ENCODE measurements around the gene DYNC2H1. TPM values are rescaled to one million over a fixed set of nuclear protein-coding genes. Genes with fewer than 3 reads are reported as not detected.
A peak's percentile ranks its signal among the peaks of the same experiment; 100 is the strongest.

Gene DYNC2H1
- polyA plus RNA-seq, 2 donors: 4.5 to 6.0 TPM

- no peaks in the 10 kb centered on the region for H3K36me3 ChIP-seq (ENCODE audit: control insufficient read depth in 2 of 2, insufficient read depth in 2 of 2, low read length in 1 of 2)
- H3K27ac ChIP-seq (ENCODE audit: low read depth in 2 of 2, low read length in 1 of 2): no peak overlapping the region
- 87 to 90% methylated on average over 1 of the region's 1 CpG for WGBS, 2 donors
- H3K27me3 ChIP-seq (ENCODE audit: control insufficient read depth in 1 of 2, insufficient read depth in 2 of 2, low read length in 2 of 2): no peaks in the 10 kb centered on the region
- no peak overlapping the region for H3K4me3 ChIP-seq (ENCODE audit: low read depth in 1 of 2, low read length in 2 of 2)
- H3K9me3 ChIP-seq (ENCODE audit: control insufficient read depth in 2 of 2, insufficient read depth in 1 of 2, low read depth in 1 of 2, low read length in 1 of 2): no peaks in the 10 kb centered on the region
- H3K4me1 ChIP-seq (ENCODE audit: control insufficient read depth in 2 of 2, insufficient read depth in 2 of 2, low read length in 1 of 2): no peaks in the 10 kb centered on the region
Observed at GRCh38 chr11:103085758-103086365, 23.4 kb upstream of the DYNC2H1 start.

- no peaks in the 10 kb centered on the region for H3K9me3 ChIP-seq (ENCODE audit: control insufficient read depth in 2 of 2, insufficient read depth in 1 of 2, low read depth in 1 of 2, low read length in 1 of 2)
- H3K4me1 ChIP-seq (ENCODE audit: control insufficient read depth in 2 of 2, insufficient read depth in 2 of 2, low read length in 1 of 2): no peaks in the 10 kb centered on the region
- H3K27ac ChIP-seq (ENCODE audit: low read depth in 2 of 2, low read length in 1 of 2): no peak overlapping the region
- no peaks in the 10 kb centered on the region for H3K36me3 ChIP-seq (ENCODE audit: control insufficient read depth in 2 of 2, insufficient read depth in 2 of 2, low read length in 1 of 2)
- no peaks in the 10 kb centered on the region for H3K27me3 ChIP-seq (ENCODE audit: control insufficient read depth in 1 of 2, insufficient read depth in 2 of 2, low read length in 2 of 2)
- H3K4me3 ChIP-seq (ENCODE audit: low read depth in 1 of 2, low read length in 2 of 2): no peak overlapping the region
Observed at GRCh38 chr11:103086461-103086860, 22.8 kb upstream of the DYNC2H1 start.

- Histone ChIP-seq H3K27ac (ENCODE audit: low read depth in 2 of 2, low read length in 1 of 2) (peak overlapping the region; percentile 80 to 92), H3K9me3 (ENCODE audit: control insufficient read depth in 2 of 2, insufficient read depth in 1 of 2, low read depth in 1 of 2, low read length in 1 of 2) (no peaks in the 10 kb centered on the region), H3K4me3 (ENCODE audit: low read depth in 1 of 2, low read length in 2 of 2) (peak overlapping the region; percentile 83 to 92), H3K27me3 (ENCODE audit: control insufficient read depth in 1 of 2, insufficient read depth in 2 of 2, low read length in 2 of 2) (no peaks in the 10 kb centered on the region), H3K4me1 (ENCODE audit: control insufficient read depth in 2 of 2, insufficient read depth in 2 of 2, low read length in 1 of 2) (peaks cover 0 to 3% of the 10 kb centered on the region in 2 donors), H3K36me3 (ENCODE audit: control insufficient read depth in 2 of 2, insufficient read depth in 2 of 2, low read length in 1 of 2) (no peaks in the 10 kb centered on the region)
- WGBS, 2 donors: 1% methylated on average over 26 of the region's 26 CpGs
Observed at GRCh38 chr11:103091064-103091800, 18.0 kb upstream of the DYNC2H1 start.

DNA sequence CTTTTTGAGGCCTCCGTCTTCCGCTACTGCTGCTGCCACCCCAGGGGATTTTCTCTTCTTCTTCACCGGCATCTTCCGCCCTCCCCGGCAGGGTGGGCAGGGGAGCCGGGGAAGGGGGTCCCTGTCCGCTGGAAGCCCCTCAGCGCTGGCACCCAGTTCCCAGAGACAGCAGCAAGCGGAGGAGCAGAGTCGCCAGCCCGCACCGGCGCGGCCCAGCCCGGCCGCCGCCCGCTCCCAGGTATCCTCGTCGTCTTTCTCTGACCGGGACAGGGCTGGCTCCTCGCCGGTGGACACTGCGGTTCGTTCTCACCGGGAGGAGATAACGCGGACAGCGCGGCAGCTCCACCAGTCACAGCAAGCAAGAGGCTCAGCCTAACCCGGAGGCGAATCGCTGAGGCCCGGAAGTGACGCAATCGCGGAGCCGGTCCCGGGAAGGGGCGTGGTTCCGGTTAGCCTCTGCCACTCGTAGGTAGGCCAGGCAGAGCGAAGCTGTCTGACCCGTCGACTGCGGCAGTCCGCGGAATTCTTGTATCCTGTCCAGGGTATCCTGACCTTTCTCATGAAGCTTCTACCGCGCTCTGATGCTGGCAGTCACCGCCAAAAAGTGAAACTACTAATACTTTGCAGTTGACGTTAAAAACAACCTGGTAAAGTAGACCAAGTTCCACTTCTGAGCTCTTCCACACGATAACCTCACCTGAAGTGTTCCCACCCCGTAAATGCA is 17.3 kb upstream of the DYNC2H1 start, which contains the start of gene DCUN1D5:
Gene DCUN1D5, minus strand, starts transcription at position 360 of the 724 bp plus-strand sequence. Its CDS starts 288 bp downstream, at position 72.
- H3K27ac ChIP-seq (ENCODE audit: low read depth in 2 of 2, low read length in 1 of 2): peak within 1 kb of the TSS; percentile 80 to 92
- WGBS, 2 donors: 0 to 1% methylated on average over 42 to 54 of the region's 54 CpGs

DNA sequence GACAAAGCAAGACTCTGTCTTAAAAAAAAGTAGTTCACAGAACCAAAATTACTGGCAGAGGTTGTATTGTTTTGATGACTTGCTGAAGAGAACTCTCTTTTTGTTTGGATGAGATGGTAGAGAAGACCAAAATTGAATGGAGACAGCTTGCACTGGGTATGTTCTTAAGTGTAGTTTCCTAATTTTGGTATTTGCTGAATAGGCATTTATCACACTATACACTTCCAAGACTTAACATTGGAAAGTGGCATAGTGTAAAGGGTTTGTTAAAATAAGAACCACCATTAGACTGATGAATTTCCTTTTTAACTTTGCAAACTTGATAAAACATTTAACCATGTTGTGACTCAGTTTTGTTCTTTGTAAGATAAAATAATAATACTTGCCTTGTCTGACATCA is 11.9 kb upstream of the DYNC2H1 start:
- Histone ChIP-seq H3K4me3 (ENCODE audit: low read depth in 1 of 2, low read length in 2 of 2) (no peak overlapping the region), H3K4me1 (ENCODE audit: control insufficient read depth in 2 of 2, insufficient read depth in 2 of 2, low read length in 1 of 2) (peaks cover 0 to 3% of the 10 kb centered on the region in 2 donors), H3K27ac (ENCODE audit: low read depth in 2 of 2, low read length in 1 of 2) (no peak overlapping the region), H3K9me3 (ENCODE audit: control insufficient read depth in 2 of 2, insufficient read depth in 1 of 2, low read depth in 1 of 2, low read length in 1 of 2) (no peaks in the 10 kb centered on the region), H3K36me3 (ENCODE audit: control insufficient read depth in 2 of 2, insufficient read depth in 2 of 2, low read length in 1 of 2) (no peaks in the 10 kb centered on the region), H3K27me3 (ENCODE audit: control insufficient read depth in 1 of 2, insufficient read depth in 2 of 2, low read length in 2 of 2) (no peaks in the 10 kb centered on the region)

More for the DNA sequence above, 17.3 kb upstream of the DYNC2H1 start, which contains the start of gene DCUN1D5:
- Histone ChIP-seq H3K9me3 (ENCODE audit: control insufficient read depth in 2 of 2, insufficient read depth in 1 of 2, low read depth in 1 of 2, low read length in 1 of 2) (no peaks in the 10 kb centered on the region), H3K36me3 (ENCODE audit: control insufficient read depth in 2 of 2, insufficient read depth in 2 of 2, low read length in 1 of 2) (no peaks in the 10 kb centered on the region), H3K4me3 (ENCODE audit: low read depth in 1 of 2, low read length in 2 of 2) (peak within 1 kb of the TSS; percentile 83 to 92), H3K4me1 (ENCODE audit: control insufficient read depth in 2 of 2, insufficient read depth in 2 of 2, low read length in 1 of 2) (peaks cover 0 to 3% of the 10 kb centered on the region in 2 donors), H3K27me3 (ENCODE audit: control insufficient read depth in 1 of 2, insufficient read depth in 2 of 2, low read length in 2 of 2) (no peaks in the 10 kb centered on the region)

- Histone ChIP-seq H3K4me3 (ENCODE audit: low read depth in 1 of 2, low read length in 2 of 2) (peak overlapping the region; percentile 63 to 83), H3K27ac (ENCODE audit: low read depth in 2 of 2, low read length in 1 of 2) (peak overlapping the region; percentile 5 to 81), H3K27me3 (ENCODE audit: control insufficient read depth in 1 of 2, insufficient read depth in 2 of 2, low read length in 2 of 2) (peaks cover 0 to 2% of the 10 kb centered on the region in 2 donors), H3K9me3 (ENCODE audit: control insufficient read depth in 2 of 2, insufficient read depth in 1 of 2, low read depth in 1 of 2, low read length in 1 of 2) (no peaks in the 10 kb centered on the region), H3K4me1 (ENCODE audit: control insufficient read depth in 2 of 2, insufficient read depth in 2 of 2, low read length in 1 of 2) (no peaks in the 10 kb centered on the region), H3K36me3 (ENCODE audit: control insufficient read depth in 2 of 2, insufficient read depth in 2 of 2, low read length in 1 of 2) (no peaks in the 10 kb centered on the region)
- 17 to 25% methylated on average over 26 of the region's 26 CpGs for WGBS, 2 donors
Observed at GRCh38 chr11:103109818-103110388, 677 bp downstream of the DYNC2H1 start.

GRCh38 chr11:103110391-103110790 is 1.2 kb downstream of the DYNC2H1 start:
- H3K4me1 ChIP-seq (ENCODE audit: control insufficient read depth in 2 of 2, insufficient read depth in 2 of 2, low read length in 1 of 2): no peaks in the 10 kb centered on the region
- H3K36me3 ChIP-seq (ENCODE audit: control insufficient read depth in 2 of 2, insufficient read depth in 2 of 2, low read length in 1 of 2): no peaks in the 10 kb centered on the region
- no peak overlapping the region for H3K4me3 ChIP-seq (ENCODE audit: low read depth in 1 of 2, low read length in 2 of 2)
- H3K9me3 ChIP-seq (ENCODE audit: control insufficient read depth in 2 of 2, insufficient read depth in 1 of 2, low read depth in 1 of 2, low read length in 1 of 2): no peaks in the 10 kb centered on the region
- H3K27ac ChIP-seq (ENCODE audit: low read depth in 2 of 2, low read length in 1 of 2): no peak overlapping the region
- H3K27me3 ChIP-seq (ENCODE audit: control insufficient read depth in 1 of 2, insufficient read depth in 2 of 2, low read length in 2 of 2): no peaks in the 10 kb centered on the region

DNA sequence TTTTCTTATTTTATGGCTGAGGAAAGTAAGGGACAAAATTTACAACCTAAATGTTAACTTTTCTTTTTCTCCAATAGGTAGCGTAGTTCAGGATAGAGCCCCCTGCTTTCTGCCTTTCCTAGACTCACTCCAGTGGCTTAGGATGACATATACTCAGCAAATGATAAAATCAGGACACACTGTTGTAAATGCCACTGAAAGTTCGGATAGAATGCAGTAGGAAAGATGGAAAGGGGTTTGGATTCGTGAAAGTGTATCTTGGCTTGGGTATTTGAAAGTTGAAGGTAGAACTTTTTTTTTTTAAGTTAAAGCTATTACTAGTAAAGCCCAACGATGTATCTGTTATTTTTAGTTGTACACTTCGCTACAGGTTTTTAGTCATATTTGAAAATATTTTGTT is 2.2 kb downstream of the DYNC2H1 start:
- Histone ChIP-seq H3K27ac (ENCODE audit: low read depth in 2 of 2, low read length in 1 of 2) (no peak overlapping the region), H3K36me3 (ENCODE audit: control insufficient read depth in 2 of 2, insufficient read depth in 2 of 2, low read length in 1 of 2) (no peaks in the 10 kb centered on the region), H3K4me3 (ENCODE audit: low read depth in 1 of 2, low read length in 2 of 2) (no peak overlapping the region), H3K4me1 (ENCODE audit: control insufficient read depth in 2 of 2, insufficient read depth in 2 of 2, low read length in 1 of 2) (no peaks in the 10 kb centered on the region), H3K9me3 (ENCODE audit: control insufficient read depth in 2 of 2, insufficient read depth in 1 of 2, low read depth in 1 of 2, low read length in 1 of 2) (no peaks in the 10 kb centered on the region), H3K27me3 (ENCODE audit: control insufficient read depth in 1 of 2, insufficient read depth in 2 of 2, low read length in 2 of 2) (no peaks in the 10 kb centered on the region)
- WGBS, 2 donors: 92 to 95% methylated on average over 5 of the region's 5 CpGs

DNA sequence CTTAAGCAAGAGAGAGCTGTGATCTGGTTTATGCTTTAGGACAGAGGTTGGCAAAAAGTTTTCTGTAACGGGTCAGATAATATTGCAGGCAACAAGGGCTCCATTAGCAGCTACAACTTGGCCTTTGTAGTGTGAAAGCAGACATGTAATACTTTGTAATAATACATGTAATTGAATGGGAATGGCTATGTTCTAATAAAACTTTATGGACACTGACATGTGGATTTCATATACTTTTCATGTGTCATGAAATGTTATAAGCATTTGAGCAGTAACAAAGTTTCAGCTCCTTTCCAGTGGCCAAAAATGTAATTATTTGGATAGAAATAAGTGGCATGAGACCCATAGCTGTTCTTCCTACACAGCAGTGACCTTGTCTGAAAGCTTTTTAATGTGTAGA is 3.1 kb downstream of the DYNC2H1 start:
- H3K36me3 ChIP-seq (ENCODE audit: control insufficient read depth in 2 of 2, insufficient read depth in 2 of 2, low read length in 1 of 2): no peaks in the 10 kb centered on the region
- H3K27me3 ChIP-seq (ENCODE audit: control insufficient read depth in 1 of 2, insufficient read depth in 2 of 2, low read length in 2 of 2): no peaks in the 10 kb centered on the region
- 91 to 98% methylated on average over 1 of the region's 1 CpG for WGBS, 2 donors
- no peaks in the 10 kb centered on the region for H3K4me1 ChIP-seq (ENCODE audit: control insufficient read depth in 2 of 2, insufficient read depth in 2 of 2, low read length in 1 of 2)
- no peaks in the 10 kb centered on the region for H3K9me3 ChIP-seq (ENCODE audit: control insufficient read depth in 2 of 2, insufficient read depth in 1 of 2, low read depth in 1 of 2, low read length in 1 of 2)
- H3K27ac ChIP-seq (ENCODE audit: low read depth in 2 of 2, low read length in 1 of 2): no peak overlapping the region
- H3K4me3 ChIP-seq (ENCODE audit: low read depth in 1 of 2, low read length in 2 of 2): no peak overlapping the region
